Body of pancreas (tissue), 4 donors: ENCODE results near the gene AKAP13.

Experiments
- POLR2A ChIP-seq, 3 donors: fragments of 450-650 bp; IDR thresholded peaks; one replicate each; pipeline ENCODE4 v1.6.1; 2016; ENCODE audit warnings: antibody characterized with exemption in 3 of 3, mild to moderate bottlenecking in 2 of 3
- TF ChIP-seq, protein P1 (sequence below), 7 experiments: fragments of 450-650 bp in 4 of 7; fragments of 200-600 bp in 3 of 7; sonication (generic) in 3 of 7; IDR thresholded peaks; one replicate each; pipeline ENCODE4 v1.5.1; 2016 to 2019; ENCODE audit warnings: antibody characterized with exemption in 7 of 7

DNA sequence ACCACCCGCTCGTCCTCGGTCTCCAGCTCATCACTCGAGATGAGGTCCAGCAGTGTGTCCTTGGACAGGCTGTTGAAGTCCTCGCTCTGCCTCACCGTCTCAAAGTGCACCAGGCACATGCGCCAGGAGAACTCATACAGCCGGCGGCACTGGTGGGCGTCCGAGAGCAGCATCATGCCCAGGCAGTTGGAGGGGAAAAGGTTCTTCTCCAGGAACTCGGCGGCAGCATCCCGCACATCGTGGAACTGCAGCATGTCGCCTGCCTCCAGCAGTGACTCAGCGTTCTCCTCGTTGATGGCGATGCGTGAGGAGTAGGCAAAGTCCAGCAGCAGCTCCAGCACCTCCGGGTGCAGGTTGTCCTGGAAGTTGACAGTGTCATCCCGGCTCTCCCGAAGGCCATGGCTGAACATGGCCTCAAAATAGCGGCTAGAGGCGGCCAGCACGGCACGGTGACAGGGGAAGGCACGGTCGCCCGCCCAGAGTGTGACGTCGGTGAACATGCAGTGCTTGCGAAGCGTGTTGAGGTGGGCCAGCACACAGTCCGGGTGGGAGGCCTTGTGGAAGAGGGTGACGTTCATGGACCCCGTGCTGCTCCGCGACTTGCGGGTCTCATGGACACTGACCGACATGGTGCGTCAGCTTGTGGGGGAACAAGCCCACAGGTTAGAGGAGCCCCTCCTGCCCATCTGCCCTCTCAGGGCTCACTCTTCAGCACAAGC is 388.9 kb downstream of the AKAP13 start:
- TF ChIP-seq, protein P1, sequence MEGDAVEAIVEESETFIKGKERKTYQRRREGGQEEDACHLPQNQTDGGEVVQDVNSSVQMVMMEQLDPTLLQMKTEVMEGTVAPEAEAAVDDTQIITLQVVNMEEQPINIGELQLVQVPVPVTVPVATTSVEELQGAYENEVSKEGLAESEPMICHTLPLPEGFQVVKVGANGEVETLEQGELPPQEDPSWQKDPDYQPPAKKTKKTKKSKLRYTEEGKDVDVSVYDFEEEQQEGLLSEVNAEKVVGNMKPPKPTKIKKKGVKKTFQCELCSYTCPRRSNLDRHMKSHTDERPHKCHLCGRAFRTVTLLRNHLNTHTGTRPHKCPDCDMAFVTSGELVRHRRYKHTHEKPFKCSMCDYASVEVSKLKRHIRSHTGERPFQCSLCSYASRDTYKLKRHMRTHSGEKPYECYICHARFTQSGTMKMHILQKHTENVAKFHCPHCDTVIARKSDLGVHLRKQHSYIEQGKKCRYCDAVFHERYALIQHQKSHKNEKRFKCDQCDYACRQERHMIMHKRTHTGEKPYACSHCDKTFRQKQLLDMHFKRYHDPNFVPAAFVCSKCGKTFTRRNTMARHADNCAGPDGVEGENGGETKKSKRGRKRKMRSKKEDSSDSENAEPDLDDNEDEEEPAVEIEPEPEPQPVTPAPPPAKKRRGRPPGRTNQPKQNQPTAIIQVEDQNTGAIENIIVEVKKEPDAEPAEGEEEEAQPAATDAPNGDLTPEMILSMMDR (IDR thresholded peaks at IDR 0.05): no peak
- no peak for TF ChIP-seq POLR2A (IDR thresholded peaks at IDR 0.05)
